ENCODE results near the gene BSG.

DNA sequence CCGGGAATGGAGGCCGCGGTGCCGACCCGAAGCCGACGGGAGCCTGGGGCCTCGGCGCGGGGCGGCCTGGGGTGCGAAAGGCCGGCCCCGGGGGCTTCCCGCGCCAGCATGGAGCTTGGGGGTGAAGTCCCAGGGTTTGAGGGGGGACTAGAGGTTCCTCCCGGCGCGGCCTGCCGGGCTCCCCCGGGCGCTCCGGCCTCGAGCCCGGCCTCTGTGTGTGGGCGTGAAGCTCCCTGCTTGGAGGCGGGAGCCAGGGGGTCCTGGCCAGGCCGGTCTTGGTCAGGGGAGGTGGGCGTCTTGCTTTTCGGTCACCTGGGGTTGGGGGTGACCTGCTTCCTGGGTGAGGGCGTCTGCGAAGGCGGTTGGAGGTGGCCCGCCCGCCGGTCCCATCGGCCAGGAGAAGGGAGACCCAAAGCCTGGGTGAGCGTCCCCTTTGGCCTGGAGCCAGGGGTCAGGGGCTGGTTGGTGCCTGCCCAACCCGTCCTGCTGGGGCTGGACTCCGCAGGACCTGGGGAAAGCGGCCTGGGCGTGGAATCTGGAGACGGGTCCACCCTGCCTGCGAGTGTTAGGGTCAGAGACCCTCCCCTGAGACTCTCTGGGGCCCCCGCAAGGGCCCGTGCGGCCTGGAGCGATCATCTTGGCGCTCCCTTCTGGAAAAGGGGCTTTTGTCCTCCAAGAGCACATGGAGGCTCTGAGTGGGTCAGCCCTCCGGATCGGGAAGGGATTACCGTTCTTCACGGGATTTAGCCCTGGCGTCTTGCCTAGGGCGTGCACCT, 535 bp downstream of the BSG start:
- TF ChIP-seq POLR2AphosphoS5 (IDR thresholded peaks at IDR 0.05; ENCODE audit: low read depth, low read length): no peak; the same call in 1 of the 2 replicates
- TF ChIP-seq, protein P1, sequence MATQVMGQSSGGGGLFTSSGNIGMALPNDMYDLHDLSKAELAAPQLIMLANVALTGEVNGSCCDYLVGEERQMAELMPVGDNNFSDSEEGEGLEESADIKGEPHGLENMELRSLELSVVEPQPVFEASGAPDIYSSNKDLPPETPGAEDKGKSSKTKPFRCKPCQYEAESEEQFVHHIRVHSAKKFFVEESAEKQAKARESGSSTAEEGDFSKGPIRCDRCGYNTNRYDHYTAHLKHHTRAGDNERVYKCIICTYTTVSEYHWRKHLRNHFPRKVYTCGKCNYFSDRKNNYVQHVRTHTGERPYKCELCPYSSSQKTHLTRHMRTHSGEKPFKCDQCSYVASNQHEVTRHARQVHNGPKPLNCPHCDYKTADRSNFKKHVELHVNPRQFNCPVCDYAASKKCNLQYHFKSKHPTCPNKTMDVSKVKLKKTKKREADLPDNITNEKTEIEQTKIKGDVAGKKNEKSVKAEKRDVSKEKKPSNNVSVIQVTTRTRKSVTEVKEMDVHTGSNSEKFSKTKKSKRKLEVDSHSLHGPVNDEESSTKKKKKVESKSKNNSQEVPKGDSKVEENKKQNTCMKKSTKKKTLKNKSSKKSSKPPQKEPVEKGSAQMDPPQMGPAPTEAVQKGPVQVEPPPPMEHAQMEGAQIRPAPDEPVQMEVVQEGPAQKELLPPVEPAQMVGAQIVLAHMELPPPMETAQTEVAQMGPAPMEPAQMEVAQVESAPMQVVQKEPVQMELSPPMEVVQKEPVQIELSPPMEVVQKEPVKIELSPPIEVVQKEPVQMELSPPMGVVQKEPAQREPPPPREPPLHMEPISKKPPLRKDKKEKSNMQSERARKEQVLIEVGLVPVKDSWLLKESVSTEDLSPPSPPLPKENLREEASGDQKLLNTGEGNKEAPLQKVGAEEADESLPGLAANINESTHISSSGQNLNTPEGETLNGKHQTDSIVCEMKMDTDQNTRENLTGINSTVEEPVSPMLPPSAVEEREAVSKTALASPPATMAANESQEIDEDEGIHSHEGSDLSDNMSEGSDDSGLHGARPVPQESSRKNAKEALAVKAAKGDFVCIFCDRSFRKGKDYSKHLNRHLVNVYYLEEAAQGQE (IDR thresholded peaks at IDR 0.05; ENCODE audit: insufficient read depth in 1 of 2, low read depth in 2 of 2, low read length in 2 of 2): no peak
- TF ChIP-seq TAF1 (IDR thresholded peaks at IDR 0.05; ENCODE audit: borderline replicate concordance, insufficient read depth, low read length): no peak; the same call in 1 of the 2 replicates
- TF ChIP-seq FOXP2 (optimal IDR thresholded peaks at IDR 0.05; ENCODE audit: borderline replicate concordance, extremely low read depth, extremely low read length, insufficient read depth): no peak

All from PFSK-1 (cell line).